WTC11 (cell line): ENCODE data around the gene TSPAN4. TPM values are rescaled to one million over a fixed set of nuclear protein-coding genes. Genes with fewer than 3 reads are reported as not detected.
A peak's percentile ranks its signal among the peaks of the same experiment; 100 is the strongest.

Experiments used
- ATAC-seq: fragments of 200-7000 bp; cut with Tn5 transposase; 2 replicates; pipeline ENCODE4 v1.10.0; 2021; ENCODE audit warnings: mild to moderate bottlenecking, moderate library complexity
- CTCF ChIA-PET: fragments of 300-600 bp; sonication (Branson Sonifier 250); formaldehyde crosslinking; loops from one replicate; lab custom pipeline; 2021; ENCODE audit warnings: antibody characterized with exemption; lab: Charles Lee
- POLR2A ChIA-PET: fragments of 350-600 bp; sonication (Branson Sonifier 250); formaldehyde crosslinking; loops from one replicate; lab custom pipeline; 2021; ENCODE audit warnings: antibody characterized with exemption; lab: Charles Lee
- DNase-seq: peaks from one replicate; pipeline ENCODE4 v3.0.0; 2021; ENCODE audit warnings: low spot score
- H3K27ac Mint-ChIP-seq: 2 replicates; pipeline ENCODE4 v1.8.0; 2021; ENCODE audit warnings: mixed read lengths
- H3K27me3 Mint-ChIP-seq: 2 replicates; pipeline ENCODE4 v1.8.0; 2021; ENCODE audit warnings: low read depth, mild to moderate bottlenecking, moderate library complexity, mixed read lengths
- H3K36me3 Mint-ChIP-seq: 2 replicates; pipeline ENCODE4 v1.8.0; 2021; ENCODE audit warnings: mixed read lengths
- H3K4me1 Mint-ChIP-seq: 2 replicates; pipeline ENCODE4 v1.8.0; 2022; ENCODE audit warnings: mixed read lengths
- H3K4me3 Mint-ChIP-seq: 2 replicates; pipeline ENCODE4 v1.8.0; 2021; ENCODE audit warnings: mild to moderate bottlenecking, moderate library complexity, mixed read lengths
- H3K9me3 Mint-ChIP-seq: 2 replicates; pipeline ENCODE4 v1.8.0; 2021; ENCODE audit warnings: mixed read lengths
- ATF1 ChIP-seq: sonication (generic); formaldehyde crosslinking; IDR thresholded peaks from 2 replicates; pipeline ENCODE4 v1.8.1; 2023; ENCODE audit warnings: mild to moderate bottlenecking, moderate library complexity, missing genetic modification reagents
- CBFB ChIP-seq: sonication (generic); formaldehyde crosslinking; IDR thresholded peaks from 2 replicates; pipeline ENCODE4 v1.8.1; 2022; ENCODE audit warnings: mild to moderate bottlenecking, low read depth, missing genetic modification reagents
- CREM ChIP-seq: sonication (generic); formaldehyde crosslinking; IDR thresholded peaks from 2 replicates; pipeline ENCODE4 v1.8.1; 2022; ENCODE audit warnings: mild to moderate bottlenecking, missing genetic modification reagents, moderate library complexity
- FOXK1 ChIP-seq: sonication (generic); formaldehyde crosslinking; IDR thresholded peaks from 2 replicates; pipeline ENCODE4 v1.8.0; 2022; ENCODE audit warnings: mild to moderate bottlenecking, moderate library complexity, missing genetic modification reagents
- HMGA2 ChIP-seq: fragments of 250-450 bp; sonication (Bioruptor Pico); IDR thresholded peaks from 2 replicates; pipeline ENCODE4 v1.4.0; 2021; ENCODE audit warnings: mild to moderate bottlenecking, moderate library complexity
- HMGXB4 ChIP-seq: sonication (generic); formaldehyde crosslinking; IDR thresholded peaks from 2 replicates; pipeline ENCODE4 v1.8.1; 2023; ENCODE audit warnings: mild to moderate bottlenecking, moderate library complexity, missing genetic modification reagents
- JUN ChIP-seq: sonication (generic); formaldehyde crosslinking; IDR thresholded peaks from 2 replicates; pipeline ENCODE4 v1.8.0; 2023; ENCODE audit warnings: mild to moderate bottlenecking, missing genetic modification reagents
- MLX ChIP-seq: sonication (generic); formaldehyde crosslinking; IDR thresholded peaks from 2 replicates; pipeline ENCODE4 v1.8.1; 2023; ENCODE audit warnings: mild to moderate bottlenecking, missing genetic modification reagents, moderate library complexity
- MXD4 ChIP-seq: fragments of 250-450 bp; sonication (Bioruptor Pico); IDR thresholded peaks from 2 replicates; pipeline ENCODE4 v1.8.0; 2021; ENCODE audit warnings: mild to moderate bottlenecking, moderate library complexity, borderline replicate concordance
- NR3C1 ChIP-seq: sonication (generic); formaldehyde crosslinking; conservative IDR thresholded peaks from 2 replicates; pipeline ENCODE4 v1.8.1; 2023; ENCODE audit warnings: low read depth, mild to moderate bottlenecking, missing genetic modification reagents
- RELA ChIP-seq: sonication (generic); formaldehyde crosslinking; IDR thresholded peaks from 2 replicates; pipeline ENCODE4 v1.8.1; 2022; ENCODE audit warnings: missing genetic modification reagents, mild to moderate bottlenecking, borderline replicate concordance
- RORB ChIP-seq: fragments of 250-450 bp; sonication (Bioruptor Pico); IDR thresholded peaks from 2 replicates; pipeline ENCODE4 v1.9.0; 2021; ENCODE audit warnings: mild to moderate bottlenecking
- SMAD3 ChIP-seq: sonication (generic); formaldehyde crosslinking; IDR thresholded peaks from 2 replicates; pipeline ENCODE4 v1.8.0; 2022; ENCODE audit warnings: missing genetic modification reagents, mild to moderate bottlenecking, borderline replicate concordance
- SOX15 ChIP-seq: fragments of 250-450 bp; sonication (Bioruptor Pico); IDR thresholded peaks from 2 replicates; pipeline ENCODE4 v1.9.0; 2021; ENCODE audit warnings: mild to moderate bottlenecking
- SP1 ChIP-seq: sonication (generic); formaldehyde crosslinking; conservative IDR thresholded peaks from 2 replicates; pipeline ENCODE4 v1.8.1; 2022; ENCODE audit warnings: missing genetic modification reagents
- STAT6 ChIP-seq: sonication (generic); formaldehyde crosslinking; conservative IDR thresholded peaks from 2 replicates; pipeline ENCODE4 v1.8.1; 2023; ENCODE audit warnings: mild to moderate bottlenecking, low read depth, missing genetic modification reagents, moderate library complexity
- USF1 ChIP-seq: sonication (generic); formaldehyde crosslinking; IDR thresholded peaks from 2 replicates; pipeline ENCODE4 v1.8.0; 2022; ENCODE audit warnings: mild to moderate bottlenecking, missing genetic modification reagents
- USF2 ChIP-seq: sonication (generic); formaldehyde crosslinking; IDR thresholded peaks from 2 replicates; pipeline ENCODE4 v1.8.1; 2023; ENCODE audit warnings: mild to moderate bottlenecking, missing genetic modification reagents, moderate library complexity
- ZNF121 ChIP-seq: sonication (generic); formaldehyde crosslinking; IDR thresholded peaks from 2 replicates; pipeline ENCODE4 v1.8.0; 2023; ENCODE audit warnings: missing genetic modification reagents
- ZNF219 ChIP-seq: sonication (generic); formaldehyde crosslinking; IDR thresholded peaks from 2 replicates; pipeline ENCODE4 v1.8.0; 2023; ENCODE audit warnings: missing genetic modification reagents, mild to moderate bottlenecking, borderline replicate concordance
- ZNF263 ChIP-seq: sonication (generic); formaldehyde crosslinking; IDR thresholded peaks from 2 replicates; pipeline ENCODE4 v1.8.1; 2022; ENCODE audit warnings: low read depth, mild to moderate bottlenecking, moderate library complexity, missing genetic modification reagents
- ZNF281 ChIP-seq: sonication (generic); formaldehyde crosslinking; IDR thresholded peaks from 2 replicates; pipeline ENCODE4 v1.8.0; 2023; ENCODE audit warnings: mild to moderate bottlenecking, missing genetic modification reagents
- ZNF317 ChIP-seq: sonication (generic); formaldehyde crosslinking; IDR thresholded peaks from 2 replicates; pipeline ENCODE4 v1.8.1; 2023; ENCODE audit warnings: low read depth, mild to moderate bottlenecking, moderate library complexity, missing genetic modification reagents, borderline replicate concordance
- ZNF396 ChIP-seq: fragments of 250-450 bp; sonication (Bioruptor Pico); IDR thresholded peaks from 2 replicates; pipeline ENCODE4 v1.8.0; 2021; ENCODE audit warnings: mild to moderate bottlenecking, moderate library complexity, borderline replicate concordance
- ZNF416 ChIP-seq: fragments of 250-450 bp; sonication (Bioruptor Pico); IDR thresholded peaks from 2 replicates; pipeline ENCODE4 v1.9.0; 2021; ENCODE audit warnings: mild to moderate bottlenecking, inconsistent platforms
- total RNA-seq: library from RNA; stranded (reverse); gene quantifications from 3 replicates; pipeline ENCODE4 v1.2.3, GENCODE V29; 2021

TSPAN4 gene
- total RNA-seq, 1 experiment from 2014 or later, result 94.3 TPM

GRCh38 chr11:877565-877964 is 34.9 kb downstream of the TSPAN4 start:
- POLR2A ChIA-PET, result no interaction called here
- no peak for TF ChIP-seq MLX
- TF ChIP-seq ZNF121 (CRISPR knock-in tag), result no peak
- peaks cover 3% of the 10 kb centered on the region for H3K27me3 Mint-ChIP-seq

GRCh38 chr11:880447-880846 is 37.8 kb downstream of the TSPAN4 start:
- no peaks in the 10 kb centered on the region for H3K9me3 Mint-ChIP-seq
- peaks cover 2% of the 10 kb centered on the region; the same call in 1 of the 2 replicates for H3K27me3 Mint-ChIP-seq
- H3K27ac Mint-ChIP-seq, result no peak overlapping the region
- no peak for TF ChIP-seq ZNF396 (CRISPR knock-in tag)
- no peak for TF ChIP-seq HMGA2 (CRISPR knock-in tag)
- TF ChIP-seq ZNF263 (CRISPR knock-in tag), result no peak
- TF ChIP-seq USF1, result no peak
- TF ChIP-seq RELA (CRISPR knock-in tag), result no peak
- TF ChIP-seq ATF1 (CRISPR knock-in tag), result no peak
- no peak for TF ChIP-seq JUN (CRISPR knock-in tag)
- TF ChIP-seq RORB (CRISPR knock-in tag), result no peak
- CTCF ChIA-PET, result no interaction called here
- ATAC-seq (no peak), DNase-seq (peak; percentile 32)
- peaks cover 36% of the 10 kb centered on the region for H3K36me3 Mint-ChIP-seq
- H3K4me3 Mint-ChIP-seq, result no peak overlapping the region
- no peaks in the 10 kb centered on the region for H3K4me1 Mint-ChIP-seq
- POLR2A ChIA-PET, result no interaction called here

More at GRCh38 chr11:877565-877964, 34.9 kb downstream of the TSPAN4 start:
- H3K4me3 Mint-ChIP-seq, result no peak overlapping the region
- H3K36me3 Mint-ChIP-seq, result peaks cover 41% of the 10 kb centered on the region
- peak; percentile 82 for DNase-seq
- CTCF ChIA-PET, result interaction anchor here (1.5 kb wide), 1 partner anchor 173 kb away, joined by 5 read pairs; no protein-coding TSS in a partner anchor
- ATAC-seq, result peak; percentile 90
- peak overlapping the region; percentile 87; the same call in 1 of the 2 replicates for H3K27ac Mint-ChIP-seq
- H3K9me3 Mint-ChIP-seq, result no peaks in the 10 kb centered on the region
- no peaks in the 10 kb centered on the region for H3K4me1 Mint-ChIP-seq

GRCh38 chr11:882596-882995 is 39.9 kb downstream of the TSPAN4 start:
- Mint-ChIP-seq H3K4me3 (no peak overlapping the region), H3K27ac (peak overlapping the region; percentile 79; the same call in 1 of the 2 replicates), H3K27me3 (no peaks in the 10 kb centered on the region), H3K9me3 (no peaks in the 10 kb centered on the region), H3K36me3 (peaks cover 39% of the 10 kb centered on the region), H3K4me1 (no peaks in the 10 kb centered on the region)
- POLR2A ChIA-PET, result no interaction called here
- no peak for TF ChIP-seq USF2 (CRISPR knock-in tag)
- no peak for TF ChIP-seq ZNF416 (CRISPR knock-in tag)
- no peak for TF ChIP-seq RELA (CRISPR knock-in tag)
- TF ChIP-seq STAT6 (CRISPR knock-in tag), result no peak
- TF ChIP-seq ZNF219, result no peak
- TF ChIP-seq SP1 (CRISPR knock-in tag), result no peak
- TF ChIP-seq ZNF317 (CRISPR knock-in tag), result no peak
- no peak for TF ChIP-seq MXD4 (CRISPR knock-in tag)
- TF ChIP-seq HMGXB4, result no peak
- TF ChIP-seq FOXK1, result no peak
- no peak for TF ChIP-seq ZNF281 (CRISPR knock-in tag)
- no peak for TF ChIP-seq NR3C1 (CRISPR knock-in tag)
- TF ChIP-seq CBFB (CRISPR knock-in tag), result no peak
- TF ChIP-seq SMAD3 (CRISPR knock-in tag), result no peak
- no peak for TF ChIP-seq CREM (CRISPR knock-in tag)
- no peak for TF ChIP-seq SOX15 (CRISPR knock-in tag)
- CTCF ChIA-PET, result no interaction called here
- ATAC-seq (no peak), DNase-seq (no peak)
